Motor neuron (in vitro differentiated cells): ENCODE measurements around the gene GLTPD2. TPM values are rescaled to one million over a fixed set of nuclear protein-coding genes. Genes with fewer than 3 reads are reported as not detected.
A peak's percentile ranks its signal among the peaks of the same experiment; 100 is the strongest.

Experiments used
- ATAC-seq, 8 experiments: fragments of 200-7000 bp; cut with Tn5 transposase; replicated peaks in 6 of 8; 2 replicates each; pipeline ENCODE4 v1.8.0; 2021; ENCODE audit warnings: mild to moderate bottlenecking in 8 of 8, moderate library complexity in 8 of 8
- H3K27ac ChIP-seq, 2 donors: fragments of 250-450 bp; sonication (Bioruptor Pico); 2 replicates each; pipeline ENCODE4 v1.9.0; 2021; ENCODE audit warnings: antibody characterized with exemption in 2 of 2, mild to moderate bottlenecking in 2 of 2, moderate library complexity in 1 of 2
- H3K4me1 ChIP-seq, 2 donors: fragments of 250-450 bp; sonication (Bioruptor Pico); replicated peaks in 1 of 2; 2 replicates each; pipeline ENCODE4 v1.6.1; 2021; ENCODE audit warnings: antibody characterized with exemption in 2 of 2, mild to moderate bottlenecking in 2 of 2, moderate library complexity in 1 of 2
- H3K4me3 ChIP-seq, 5 donors: fragments of 250-450 bp; sonication (Bioruptor Pico); 2 replicates each; pipeline ENCODE4 v1.9.0; 2021; ENCODE audit warnings: antibody characterized with exemption in 5 of 5, mild to moderate bottlenecking in 5 of 5, moderate library complexity in 4 of 5
- WGBS, 10 experiments: fragments of 450-650 bp; shearing (Covaris generic); methylation state at CpG; one replicate each; pipeline ENCODE4 v1.0.0; 2022; 5-methylcytosine and 5-hydroxymethylcytosine counted together
- in situ Hi-C, 9 experiments: fragments of 400-800 bp; cut with MboI; loops; one replicate each; pipeline ENCODE4 v1.15.0; 2021; ENCODE audit warnings: low sequenced_read_pairs in 9 of 9, low pct_unique_long_range_greater_than_20kb in 2 of 9; ENCODE audit not compliant: unreplicated experiment in 9 of 9
- total RNA-seq, 8 experiments: library from RNA; unstranded; fragments of 300-600 nt; gene quantifications; 2 replicates each; pipeline versions ENCODE4 v1.2.3 to v1.2.4, GENCODE V29; 2022

GLTPD2 gene
- total RNA-seq, 8 experiments from 2014 or later, result 0.27 to 0.71 (median 0.65) TPM; not detected in 5

DNA sequence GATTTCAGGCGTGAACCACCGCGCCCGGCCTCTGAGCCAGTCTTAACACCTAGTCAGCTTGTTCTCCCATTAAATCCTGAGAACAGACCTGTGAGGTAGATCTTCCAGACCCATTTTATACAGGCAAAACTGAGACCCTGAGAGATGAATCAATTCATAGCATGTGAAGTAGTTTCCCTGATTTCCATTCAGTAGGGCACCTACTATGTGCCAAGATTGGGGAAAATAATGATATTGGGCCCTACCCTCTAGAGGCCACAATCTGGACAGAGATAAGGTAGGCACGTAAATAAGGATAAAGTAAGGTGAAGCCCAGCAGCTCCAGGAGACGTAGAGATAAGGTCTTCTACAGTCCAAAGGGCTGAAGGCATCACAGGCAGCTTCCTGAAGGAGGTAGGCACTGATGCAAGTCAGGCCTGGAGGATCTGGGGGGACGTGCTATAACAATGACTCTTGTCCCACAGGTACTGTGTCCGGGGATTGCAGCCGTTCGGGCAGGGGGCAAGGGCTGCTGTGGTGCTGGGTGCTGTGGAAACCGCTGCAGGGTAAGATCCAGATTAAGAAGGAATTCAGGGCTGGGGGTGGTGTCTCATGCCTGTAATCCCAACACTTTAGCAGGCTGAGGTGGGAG, 8.3 kb upstream of the GLTPD2 start:
- H3K4me1 ChIP-seq, result no peaks in the 10 kb centered on the region
- no peak for ATAC-seq
- 25 to 100% (median 61%) methylated on average over 1 to 7 of the region's 11 CpGs; no CpG with 5 or more reads in 1 of the 10 experiments for WGBS, 10 experiments
- no peak overlapping the region for H3K4me3 ChIP-seq
- H3K27ac ChIP-seq, result no peak overlapping the region
- in situ Hi-C loops, result loop anchor here in 1 of 9 experiments (25.0 kb wide), 1 partner anchor 107 kb away; the partner anchor contains the start of gene C17orf107

DNA sequence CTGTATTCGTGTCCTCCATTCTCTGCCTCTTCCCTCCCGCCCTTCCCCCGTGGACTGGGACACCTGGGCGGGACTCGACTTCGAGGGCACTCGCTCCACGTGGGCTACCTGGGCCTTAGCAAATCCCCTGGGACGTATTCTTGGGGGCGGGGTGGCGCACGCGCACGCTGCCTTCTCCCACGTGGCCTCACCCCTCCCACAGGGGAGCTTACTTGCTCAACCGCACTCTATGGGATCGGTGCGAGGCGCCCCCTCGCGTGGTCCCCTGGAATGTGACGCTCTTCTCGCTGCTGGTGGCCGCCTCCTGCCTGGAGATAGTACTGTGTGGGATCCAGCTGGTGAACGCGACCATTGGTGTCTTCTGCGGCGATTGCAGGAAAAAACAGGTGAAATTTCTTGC, 6.1 kb upstream of the GLTPD2 start:
- in situ Hi-C loops, result loop anchor here in 1 of 9 experiments (25.0 kb wide), 1 partner anchor 105 kb away; the partner anchor contains the start of gene C17orf107
- Histone ChIP-seq H3K4me1 (peaks cover 0 to 6% of the 10 kb centered on the region in 2 donors), H3K4me3 (no peak overlapping the region), H3K27ac (no peak overlapping the region)
- ATAC-seq, result peak in 1 of 8 experiments; percentile 6
- WGBS, 10 experiments, result 8 to 33% methylated on average over 1 to 9 of the region's 28 CpGs; no CpG with 5 or more reads in 8 of the 10 experiments

DNA sequence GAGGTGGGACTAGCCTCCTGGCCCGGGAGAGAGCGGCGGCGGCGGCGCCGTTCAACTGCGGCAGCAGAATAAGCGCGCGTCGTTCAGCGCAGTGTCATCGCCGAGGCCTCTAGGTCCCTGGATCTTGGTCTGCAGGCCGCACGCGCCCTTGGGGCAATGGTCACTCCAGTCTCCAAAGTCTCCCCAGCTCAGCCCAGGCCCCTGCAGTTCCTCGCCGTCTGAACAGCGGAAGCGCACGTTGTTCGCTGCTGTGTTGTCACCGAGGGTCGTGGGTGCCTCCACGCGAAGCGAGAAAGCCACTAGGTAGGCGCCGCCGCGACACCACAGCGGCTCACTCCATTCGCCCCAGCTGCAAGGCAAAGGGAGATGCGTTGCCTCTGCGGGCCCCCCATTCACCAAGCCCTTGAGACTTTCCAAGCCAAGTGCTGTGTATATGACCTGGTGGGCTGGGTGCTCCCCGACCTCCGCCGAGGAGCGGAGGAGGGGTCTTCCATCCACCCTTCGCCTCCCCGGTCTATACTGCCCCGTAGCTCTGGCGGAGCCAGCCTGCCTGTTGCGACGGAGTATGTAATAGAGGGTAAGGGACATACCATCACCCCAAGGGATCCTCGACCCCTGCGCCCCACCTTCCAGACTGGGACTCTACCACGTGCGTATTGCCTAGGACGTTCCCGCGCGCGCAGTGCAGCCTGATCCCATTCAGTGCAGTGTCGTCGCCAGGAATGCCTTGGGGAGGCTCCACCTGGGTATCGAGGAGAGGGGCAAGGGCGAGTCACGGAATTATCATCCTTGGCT, 3.3 kb upstream of the GLTPD2 start:
- no peak for ATAC-seq
- Histone ChIP-seq H3K27ac (no peak overlapping the region), H3K4me1 (peaks cover 5 to 12% of the 10 kb centered on the region in 2 donors), H3K4me3 (no peak overlapping the region)
- 0 to 80% (median 31%) methylated on average over 1 to 25 of the region's 61 CpGs; no CpG with 5 or more reads in 6 of the 10 experiments for WGBS, 10 experiments
- in situ Hi-C loops, result loop anchor here in 1 of 9 experiments (25.0 kb wide), 1 partner anchor 102 kb away; the partner anchor contains the start of gene C17orf107

DNA sequence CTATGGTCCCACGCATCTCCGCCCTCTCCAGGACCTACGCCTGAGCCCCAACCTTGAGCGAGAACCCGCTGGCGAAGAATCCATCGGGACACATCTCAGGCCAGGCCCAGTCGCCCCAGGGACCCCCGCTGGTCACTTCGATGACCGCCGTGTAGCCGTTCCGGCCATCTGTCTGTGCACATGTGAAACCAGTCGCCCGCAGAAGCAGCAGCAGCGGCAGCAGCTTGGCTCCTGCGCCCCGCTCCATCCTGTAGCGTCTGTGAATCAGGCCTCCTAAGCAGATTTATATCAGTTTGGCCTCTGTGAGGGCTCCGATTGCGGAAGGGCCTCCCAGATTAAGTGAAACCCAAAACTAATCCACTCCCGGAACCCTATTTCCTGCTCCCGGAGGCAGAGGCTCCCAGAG, 2.7 kb upstream of the GLTPD2 start, which contains the start of gene VMO1:
TSS of gene VMO1 (minus strand) at position 259 of the 406 bp plus-strand sequence. CDS start at position 247, 12 bp downstream.
- H3K4me1 ChIP-seq, result peaks cover 7 to 12% of the 10 kb centered on the region in 2 donors
- 9 to 22% (median 11%) methylated on average over 2 to 10 of the region's 24 CpGs; no CpG with 5 or more reads in 6 of the 10 experiments for WGBS, 10 experiments
- in situ Hi-C loops, result loop anchor here in 1 of 9 experiments (25.0 kb wide), 1 partner anchor 101 kb away; the partner anchor contains the start of gene C17orf107
- no peak within 1 kb of the TSS for H3K4me3 ChIP-seq
- H3K27ac ChIP-seq, result no peak within 1 kb of the TSS
- ATAC-seq, result no peak

DNA sequence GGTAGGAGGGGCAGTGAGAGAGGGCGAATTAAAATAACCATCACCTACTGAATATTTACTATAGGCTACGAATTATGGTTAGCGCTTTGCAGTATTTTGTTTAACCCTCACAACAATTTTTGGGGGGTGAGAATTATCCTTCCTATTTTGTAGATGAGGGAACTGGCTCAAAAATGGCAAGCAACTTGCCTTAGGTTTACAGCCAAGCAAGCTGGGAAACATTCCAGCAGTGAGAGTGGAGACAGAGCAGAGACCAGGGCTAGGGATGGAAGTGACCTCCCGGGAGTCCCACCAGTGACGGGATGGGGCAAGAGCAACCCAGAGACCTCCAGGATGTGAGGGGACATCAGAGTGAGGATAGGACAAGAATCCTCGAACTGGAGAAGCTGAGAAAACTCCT, 2.2 kb upstream of the GLTPD2 start:
- in situ Hi-C loops, result loop anchor here in 1 of 9 experiments (25.0 kb wide), 1 partner anchor 101 kb away; the partner anchor contains the start of gene C17orf107
- peaks cover 7 to 12% of the 10 kb centered on the region in 2 donors for H3K4me1 ChIP-seq
- WGBS, 10 experiments, result 0 to 37% (median 19%) methylated on average over 1 to 5 of the region's 6 CpGs; no CpG with 5 or more reads in 4 of the 10 experiments
- no peak overlapping the region for H3K27ac ChIP-seq
- H3K4me3 ChIP-seq, result no peak overlapping the region
- ATAC-seq, result no peak

DNA sequence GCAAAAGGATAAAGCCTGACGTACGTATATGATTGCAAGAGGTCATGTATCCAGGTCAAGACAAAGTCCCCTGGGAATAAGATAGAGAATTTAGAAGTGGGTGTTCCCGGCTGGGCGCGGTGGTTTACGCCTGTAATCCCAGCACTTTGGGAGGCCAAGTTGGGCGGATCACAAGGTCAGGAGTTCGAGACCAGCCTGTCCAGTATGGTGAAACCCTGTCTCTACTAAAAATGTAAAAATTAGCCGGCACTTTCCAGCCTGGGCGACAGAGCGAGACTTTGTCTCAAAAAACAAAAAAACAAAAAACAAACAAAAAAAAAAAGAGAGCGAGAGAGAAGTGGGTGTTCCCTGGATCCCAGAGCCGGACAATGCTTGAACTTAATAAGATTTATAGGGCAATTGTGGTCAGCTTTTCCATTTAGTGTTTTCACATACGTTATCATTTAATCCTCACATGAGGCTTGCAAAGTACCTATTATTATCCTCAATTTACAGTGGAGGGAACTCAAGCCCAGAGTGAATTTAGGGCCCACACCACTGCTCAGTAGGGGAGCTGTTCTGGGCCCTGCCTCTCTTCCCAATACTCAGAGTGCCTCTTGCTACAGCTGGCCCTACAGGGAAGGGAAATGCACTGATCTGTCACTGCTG, 481 bp upstream of the GLTPD2 start:
- in situ Hi-C loops, result loop anchor here in 1 of 9 experiments (25.0 kb wide), 1 partner anchor 99 kb away; the partner anchor contains the start of gene C17orf107
- Histone ChIP-seq H3K27ac (no peak overlapping the region), H3K4me3 (peak overlapping the region; percentile 55 to 76 (median 64)), H3K4me1 (peaks cover 7 to 12% of the 10 kb centered on the region in 2 donors)
- WGBS, 10 experiments, result 43 to 100% (median 77%) methylated on average over 2 to 14 of the region's 14 CpGs; no CpG with 5 or more reads in 1 of the 10 experiments
- ATAC-seq, result no peak

DNA sequence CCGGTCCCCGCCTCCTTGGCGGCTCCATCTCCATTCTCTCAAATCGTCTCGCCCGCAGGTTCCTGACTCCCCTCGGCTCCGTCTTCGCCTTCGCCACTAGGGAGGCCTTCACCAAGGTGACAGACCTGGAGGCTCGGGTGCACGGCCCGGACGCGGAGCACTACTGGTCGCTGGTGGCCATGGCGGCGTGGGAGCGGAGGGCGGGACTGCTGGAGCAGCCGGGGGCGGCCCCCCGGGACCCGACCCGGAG, 862 bp downstream of the GLTPD2 start:
- in situ Hi-C loops, result loop anchor here in 1 of 9 experiments (25.0 kb wide), 1 partner anchor 98 kb away; the partner anchor contains the start of gene C17orf107
- no peak for ATAC-seq
- peak overlapping the region; percentile 55 to 76 (median 64) for H3K4me3 ChIP-seq
- H3K4me1 ChIP-seq, result peaks cover 7 to 12% of the 10 kb centered on the region in 2 donors
- peak overlapping the region; percentile 93 to 97 for H3K27ac ChIP-seq
- WGBS, 10 experiments, result 0% methylated on average over 1 of the region's 25 CpGs; no CpG with 5 or more reads in 8 of the 10 experiments

DNA sequence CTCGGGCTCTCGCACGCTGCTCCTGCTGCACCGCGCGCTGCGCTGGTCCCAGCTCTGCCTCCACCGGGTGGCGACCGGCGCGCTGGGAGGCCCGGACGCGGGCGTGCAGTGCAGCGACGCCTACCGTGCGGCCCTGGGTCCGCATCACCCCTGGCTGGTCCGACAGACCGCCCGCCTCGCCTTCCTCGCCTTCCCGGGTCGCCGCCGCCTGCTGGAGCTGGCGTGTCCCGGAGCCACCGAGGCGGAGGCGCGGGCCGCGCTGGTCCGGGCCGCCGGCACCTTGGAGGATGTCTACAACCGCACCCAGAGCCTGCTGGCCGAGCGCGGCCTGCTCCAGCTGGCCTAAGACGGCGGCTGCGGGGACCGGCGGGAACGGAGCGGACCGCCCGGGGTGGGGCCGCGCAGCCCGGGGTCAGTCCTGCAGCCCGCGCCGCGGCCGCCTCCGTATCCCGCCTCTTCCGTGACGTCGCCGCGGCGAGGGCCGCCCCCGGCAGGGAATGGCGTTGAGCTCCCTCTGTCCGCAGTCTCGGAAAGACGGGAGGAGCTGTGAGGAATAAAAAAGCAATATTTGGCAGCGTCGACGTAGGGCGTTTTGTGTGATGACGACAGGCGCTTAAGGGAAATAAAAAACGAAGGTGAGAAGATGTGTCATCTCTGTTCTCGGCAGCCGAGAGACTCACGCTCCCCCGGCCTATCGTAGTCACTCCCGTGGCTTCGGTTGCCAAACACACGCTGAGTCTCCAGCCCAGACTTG, 1.4 kb downstream of the GLTPD2 start:
- ATAC-seq, result peak; percentile 84 to 91 (median 90)
- WGBS, 10 experiments, result 1% methylated on average over 12 of the region's 91 CpGs; no CpG with 5 or more reads in 9 of the 10 experiments
- in situ Hi-C loops, result loop anchor here in 1 of 9 experiments (25.0 kb wide), 1 partner anchor 97 kb away; the partner anchor contains the start of gene C17orf107
- peak overlapping the region; percentile 55 to 76 (median 64) for H3K4me3 ChIP-seq
- peaks cover 7 to 12% of the 10 kb centered on the region in 2 donors for H3K4me1 ChIP-seq
- H3K27ac ChIP-seq, result peak overlapping the region; percentile 93 to 97

DNA sequence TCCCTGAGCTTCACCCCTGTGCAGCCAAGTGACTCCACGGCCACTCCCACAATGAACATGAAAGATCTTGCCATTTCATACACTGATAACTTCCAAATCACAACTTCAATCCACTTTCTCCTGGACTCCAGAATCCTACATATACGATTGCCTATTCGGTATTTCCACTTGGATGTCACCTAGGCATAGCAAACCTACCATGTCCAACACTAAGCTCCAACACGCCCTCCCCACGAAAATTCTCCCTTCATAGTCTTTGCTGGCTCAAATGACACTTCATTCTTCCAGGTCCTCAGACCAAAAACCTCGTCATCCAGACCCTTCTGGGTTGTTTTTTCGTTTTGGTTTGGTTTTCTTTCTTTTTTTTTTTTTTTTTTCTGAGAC, 1.9 kb downstream of the GLTPD2 start:
- in situ Hi-C loops, result loop anchor here in 1 of 9 experiments (25.0 kb wide), 1 partner anchor 97 kb away; the partner anchor contains the start of gene C17orf107
- no peak for ATAC-seq
- Histone ChIP-seq H3K4me3 (peak overlapping the region in 4 of 5 donors; percentile 55 to 76 (median 68)), H3K27ac (no peak overlapping the region), H3K4me1 (peaks cover 7 to 12% of the 10 kb centered on the region in 2 donors)
- WGBS, 10 experiments, result 18 to 84% (median 61%) methylated on average over 2 to 6 of the region's 7 CpGs

DNA sequence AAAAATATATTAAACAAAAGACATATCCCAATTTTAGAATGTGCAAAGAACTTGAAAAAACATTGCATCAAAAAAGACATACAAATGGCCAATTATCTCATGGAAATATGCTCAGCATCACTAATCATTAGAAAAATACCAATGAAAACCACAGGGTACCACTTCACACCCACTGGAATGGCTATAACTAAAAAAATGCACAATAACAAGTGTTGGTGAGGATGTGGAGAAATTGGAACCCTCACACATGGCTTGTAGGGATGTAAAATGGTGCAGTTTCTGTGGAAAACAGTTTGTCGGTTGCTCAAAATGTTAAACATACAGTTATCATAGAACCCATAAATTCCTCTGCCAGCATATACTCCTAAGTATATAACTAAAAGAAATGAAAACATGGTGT, 6.4 kb downstream of the GLTPD2 start:
- in situ Hi-C loops, result loop anchor here in 1 of 9 experiments (25.0 kb wide), 1 partner anchor 92 kb away; the partner anchor contains the start of gene C17orf107
- H3K4me1 ChIP-seq, result peaks cover 5 to 6% of the 10 kb centered on the region in 2 donors
- 86 to 100% (median 100%) methylated on average over 1 of the region's 1 CpG; no CpG with 5 or more reads in 3 of the 10 experiments for WGBS, 10 experiments
- no peak overlapping the region for H3K27ac ChIP-seq
- H3K4me3 ChIP-seq, result no peak overlapping the region
- ATAC-seq, result no peak

DNA sequence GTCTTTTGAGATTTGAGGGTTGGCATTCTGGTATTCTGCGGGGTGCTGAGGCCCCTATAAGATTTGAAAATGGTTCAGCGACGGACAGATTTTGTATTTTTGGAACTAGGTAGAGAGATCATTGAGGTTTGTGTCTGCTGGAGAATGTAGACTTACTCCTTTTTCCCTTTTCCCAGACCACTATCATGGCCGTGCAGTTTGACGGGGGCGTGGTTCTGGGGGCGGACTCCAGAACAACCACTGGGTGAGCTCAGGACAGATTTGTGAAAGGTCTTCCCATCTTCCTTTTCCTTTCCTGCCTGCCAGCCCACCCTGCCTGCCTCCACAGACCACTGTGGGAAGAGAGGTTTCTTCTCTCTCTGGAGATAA, 7.8 kb downstream of the GLTPD2 start:
- Histone ChIP-seq H3K27ac (peak overlapping the region; percentile 74 to 89), H3K4me1 (peaks cover 3 to 6% of the 10 kb centered on the region in 2 donors), H3K4me3 (peak overlapping the region; percentile 51 to 75 (median 66))
- in situ Hi-C loops, result loop anchor here in 1 of 9 experiments (25.0 kb wide), 1 partner anchor 91 kb away; the partner anchor contains the start of gene C17orf107
- ATAC-seq, result peak in 4 of 8 experiments; percentile 11 to 78 (median 67)
- WGBS, 10 experiments, result 0 to 6% (median 0%) methylated on average over 1 to 7 of the region's 7 CpGs; no CpG with 5 or more reads in 3 of the 10 experiments
